HepG2 (cell line): Measurements from ENCODE around the gene GALNT10. TPM values are rescaled to one million over a fixed set of nuclear protein-coding genes. Genes with fewer than 3 reads are reported as not detected.

Source experiments
- NBN ChIP-seq: fragments of 450-650 bp; conservative IDR thresholded peaks from 2 replicates; pipeline ENCODE4 v1.6.1; 2017
- NCOA2 ChIP-seq: sonication (generic); formaldehyde crosslinking; IDR thresholded peaks from 2 replicates; pipeline ENCODE4 v1.8.0; 2022; ENCODE audit warnings: inconsistent platforms
- NFIC ChIP-seq: IDR thresholded peaks from 2 replicates; pipeline ENCODE4 v1.6.1; 2012; ENCODE audit warnings: mild to moderate bottlenecking, low read length, inconsistent platforms
- RBM22 ChIP-seq: fragments of 200-400 bp; formaldehyde crosslinking; optimal IDR thresholded peaks from 2 replicates; pipeline ENCODE3; 2017; ENCODE audit warnings: mild to moderate bottlenecking, low read length, moderate library complexity
- RFXAP ChIP-seq: sonication (generic); formaldehyde crosslinking; IDR thresholded peaks from 2 replicates; pipeline ENCODE4 v1.4.0; 2020; ENCODE audit warnings: missing genetic modification reagents, borderline replicate concordance
- SYNCRIP ChIP-seq: fragments of 200-400 bp; formaldehyde crosslinking; IDR thresholded peaks from 2 replicates; pipeline ENCODE4 v1.6.1; 2018; ENCODE audit warnings: mild to moderate bottlenecking, low read depth, low read length; ENCODE audit not compliant: insufficient read depth
- XRCC5 ChIP-seq: fragments of 200-400 bp; formaldehyde crosslinking; optimal IDR thresholded peaks from 2 replicates; pipeline ENCODE3; 2017; ENCODE audit warnings: mild to moderate bottlenecking, low read length
- ZBTB38 ChIP-seq: sonication (generic); formaldehyde crosslinking; IDR thresholded peaks from 2 replicates; pipeline ENCODE4 v1.5.1; 2020; ENCODE audit warnings: mild to moderate bottlenecking, missing genetic modification reagents
- ZMYM4 ChIP-seq: sonication (generic); formaldehyde crosslinking; IDR thresholded peaks from 2 replicates; pipeline ENCODE4 v1.8.1; 2023; ENCODE audit warnings: mild to moderate bottlenecking, missing genetic modification reagents
- ZNF263 ChIP-seq: sonication (generic); formaldehyde crosslinking; IDR thresholded peaks from 2 replicates; pipeline ENCODE4 v1.4.0; 2020; ENCODE audit warnings: missing genetic modification reagents
- ZNF280D ChIP-seq: sonication (generic); formaldehyde crosslinking; IDR thresholded peaks from 2 replicates; pipeline ENCODE4 v1.5.1; 2020; ENCODE audit warnings: mild to moderate bottlenecking, missing genetic modification reagents
- ZNF501 ChIP-seq: sonication (generic); formaldehyde crosslinking; IDR thresholded peaks from 2 replicates; pipeline ENCODE4 v1.5.1; 2020; ENCODE audit warnings: mild to moderate bottlenecking, moderate library complexity, missing genetic modification reagents
- ZNF607 ChIP-seq: sonication (generic); formaldehyde crosslinking; IDR thresholded peaks from 2 replicates; pipeline ENCODE4 v1.5.1; 2020; ENCODE audit warnings: missing genetic modification reagents, mild to moderate bottlenecking, borderline replicate concordance
- polyA plus RNA-seq, 8 experiments: library from polyadenylated mRNA; depleted of rRNA in 3 of 8; stranded (reverse) in 7 of 8; unstranded in 1 of 8; fragments of >200 nt; fragmentation: Illumina TruSeq in 4 of 8; extraction: Trizol in 4 of 8; gene quantifications; 2 replicates each; pipeline versions ENCODE4 v1.2.1 to v1.2.3, GENCODE V29; 2011 to 2016; ENCODE audit warnings: low read depth in 4 of 8, missing spikeins in 1 of 8, mixed read lengths in 1 of 8; ENCODE audit not compliant: insufficient read depth in 1 of 8
- total RNA-seq, 5 experiments: library from RNA; depleted of rRNA; stranded (reverse); fragments of >200 nt; fragmentation: Illumina TruSeq; extraction: Trizol; gene quantifications; 2 replicates each; pipeline ENCODE4 v1.2.3, GENCODE V29; 2016; ENCODE audit warnings: low read depth in 1 of 5
- TF ChIP-seq, protein P1 (sequence below): sonication (generic); formaldehyde crosslinking; IDR thresholded peaks from 2 replicates; pipeline ENCODE4 v1.4.0; 2020; ENCODE audit warnings: missing genetic modification reagents, mild to moderate bottlenecking, borderline replicate concordance
- TF ChIP-seq, protein P2 (sequence below): sonication (generic); formaldehyde crosslinking; IDR thresholded peaks from 2 replicates; pipeline ENCODE4 v1.8.0; 2022; ENCODE audit warnings: mild to moderate bottlenecking, missing genetic modification reagents; ENCODE audit not compliant: insufficient replicate concordance
- TF ChIP-seq, protein P3 (sequence below): sonication (generic); formaldehyde crosslinking; IDR thresholded peaks from 2 replicates; pipeline ENCODE4 v1.4.0; 2020; ENCODE audit warnings: missing genetic modification reagents; ENCODE audit errors: not compliant biosample characterization
- TF ChIP-seq, protein P4 (sequence below): IDR thresholded peaks from 2 replicates; pipeline ENCODE4 v1.6.1; 2012; ENCODE audit warnings: low read length, improper control_type of control experiment

GALNT10 gene
- total and polyA plus RNA-seq, 2 of the 13 experiments (the other 11 are each of a cell fraction or from before 2014, with no cell fraction given) = 8.1 to 11.2 TPM

- TF ChIP-seq, protein P1, sequence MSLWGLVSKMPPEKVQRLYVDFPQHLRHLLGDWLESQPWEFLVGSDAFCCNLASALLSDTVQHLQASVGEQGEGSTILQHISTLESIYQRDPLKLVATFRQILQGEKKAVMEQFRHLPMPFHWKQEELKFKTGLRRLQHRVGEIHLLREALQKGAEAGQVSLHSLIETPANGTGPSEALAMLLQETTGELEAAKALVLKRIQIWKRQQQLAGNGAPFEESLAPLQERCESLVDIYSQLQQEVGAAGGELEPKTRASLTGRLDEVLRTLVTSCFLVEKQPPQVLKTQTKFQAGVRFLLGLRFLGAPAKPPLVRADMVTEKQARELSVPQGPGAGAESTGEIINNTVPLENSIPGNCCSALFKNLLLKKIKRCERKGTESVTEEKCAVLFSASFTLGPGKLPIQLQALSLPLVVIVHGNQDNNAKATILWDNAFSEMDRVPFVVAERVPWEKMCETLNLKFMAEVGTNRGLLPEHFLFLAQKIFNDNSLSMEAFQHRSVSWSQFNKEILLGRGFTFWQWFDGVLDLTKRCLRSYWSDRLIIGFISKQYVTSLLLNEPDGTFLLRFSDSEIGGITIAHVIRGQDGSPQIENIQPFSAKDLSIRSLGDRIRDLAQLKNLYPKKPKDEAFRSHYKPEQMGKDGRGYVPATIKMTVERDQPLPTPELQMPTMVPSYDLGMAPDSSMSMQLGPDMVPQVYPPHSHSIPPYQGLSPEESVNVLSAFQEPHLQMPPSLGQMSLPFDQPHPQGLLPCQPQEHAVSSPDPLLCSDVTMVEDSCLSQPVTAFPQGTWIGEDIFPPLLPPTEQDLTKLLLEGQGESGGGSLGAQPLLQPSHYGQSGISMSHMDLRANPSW (CRISPR knock-in tag) = no peak
- TF ChIP-seq NFIC (no peak), RFXAP (0 out of 2 replicates have a peak, but pooled peaks have one; percentile 47), ZNF280D (no peak), ZBTB38 (CRISPR knock-in tag) (peak; percentile 18; the same call in 1 of the 2 replicates), ZNF501 (CRISPR knock-in tag) (peak; percentile 73; the same call in 1 of the 2 replicates), ZNF607 (CRISPR knock-in tag) (peak; percentile 31; the same call in 1 of the 2 replicates), SYNCRIP (no peak), NBN (no peak), NCOA2 (CRISPR knock-in tag) (no peak), ZNF263 (CRISPR knock-in tag) (no peak), XRCC5 (peak; percentile 34), ZMYM4 (no peak; the same call in 1 of the 2 replicates), RBM22 (peak; percentile 14)
- TF ChIP-seq, protein P2, sequence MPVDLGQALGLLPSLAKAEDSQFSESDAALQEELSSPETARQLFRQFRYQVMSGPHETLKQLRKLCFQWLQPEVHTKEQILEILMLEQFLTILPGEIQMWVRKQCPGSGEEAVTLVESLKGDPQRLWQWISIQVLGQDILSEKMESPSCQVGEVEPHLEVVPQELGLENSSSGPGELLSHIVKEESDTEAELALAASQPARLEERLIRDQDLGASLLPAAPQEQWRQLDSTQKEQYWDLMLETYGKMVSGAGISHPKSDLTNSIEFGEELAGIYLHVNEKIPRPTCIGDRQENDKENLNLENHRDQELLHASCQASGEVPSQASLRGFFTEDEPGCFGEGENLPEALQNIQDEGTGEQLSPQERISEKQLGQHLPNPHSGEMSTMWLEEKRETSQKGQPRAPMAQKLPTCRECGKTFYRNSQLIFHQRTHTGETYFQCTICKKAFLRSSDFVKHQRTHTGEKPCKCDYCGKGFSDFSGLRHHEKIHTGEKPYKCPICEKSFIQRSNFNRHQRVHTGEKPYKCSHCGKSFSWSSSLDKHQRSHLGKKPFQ (CRISPR knock-in tag) = no peak
- TF ChIP-seq, protein P3, sequence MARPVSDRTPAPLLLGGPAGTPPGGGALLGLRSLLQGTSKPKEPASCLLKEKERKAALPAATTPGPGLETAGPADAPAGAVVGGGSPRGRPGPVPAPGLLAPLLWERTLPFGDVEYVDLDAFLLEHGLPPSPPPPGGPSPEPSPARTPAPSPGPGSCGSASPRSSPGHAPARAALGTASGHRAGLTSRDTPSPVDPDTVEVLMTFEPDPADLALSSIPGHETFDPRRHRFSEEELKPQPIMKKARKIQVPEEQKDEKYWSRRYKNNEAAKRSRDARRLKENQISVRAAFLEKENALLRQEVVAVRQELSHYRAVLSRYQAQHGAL (CRISPR knock-in tag) = no peak
- TF ChIP-seq, protein P4, sequence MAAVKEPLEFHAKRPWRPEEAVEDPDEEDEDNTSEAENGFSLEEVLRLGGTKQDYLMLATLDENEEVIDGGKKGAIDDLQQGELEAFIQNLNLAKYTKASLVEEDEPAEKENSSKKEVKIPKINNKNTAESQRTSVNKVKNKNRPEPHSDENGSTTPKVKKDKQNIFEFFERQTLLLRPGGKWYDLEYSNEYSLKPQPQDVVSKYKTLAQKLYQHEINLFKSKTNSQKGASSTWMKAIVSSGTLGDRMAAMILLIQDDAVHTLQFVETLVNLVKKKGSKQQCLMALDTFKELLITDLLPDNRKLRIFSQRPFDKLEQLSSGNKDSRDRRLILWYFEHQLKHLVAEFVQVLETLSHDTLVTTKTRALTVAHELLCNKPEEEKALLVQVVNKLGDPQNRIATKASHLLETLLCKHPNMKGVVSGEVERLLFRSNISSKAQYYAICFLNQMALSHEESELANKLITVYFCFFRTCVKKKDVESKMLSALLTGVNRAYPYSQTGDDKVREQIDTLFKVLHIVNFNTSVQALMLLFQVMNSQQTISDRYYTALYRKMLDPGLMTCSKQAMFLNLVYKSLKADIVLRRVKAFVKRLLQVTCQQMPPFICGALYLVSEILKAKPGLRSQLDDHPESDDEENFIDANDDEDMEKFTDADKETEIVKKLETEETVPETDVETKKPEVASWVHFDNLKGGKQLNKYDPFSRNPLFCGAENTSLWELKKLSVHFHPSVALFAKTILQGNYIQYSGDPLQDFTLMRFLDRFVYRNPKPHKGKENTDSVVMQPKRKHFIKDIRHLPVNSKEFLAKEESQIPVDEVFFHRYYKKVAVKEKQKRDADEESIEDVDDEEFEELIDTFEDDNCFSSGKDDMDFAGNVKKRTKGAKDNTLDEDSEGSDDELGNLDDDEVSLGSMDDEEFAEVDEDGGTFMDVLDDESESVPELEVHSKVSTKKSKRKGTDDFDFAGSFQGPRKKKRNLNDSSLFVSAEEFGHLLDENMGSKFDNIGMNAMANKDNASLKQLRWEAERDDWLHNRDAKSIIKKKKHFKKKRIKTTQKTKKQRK = no peak
Observed at GRCh38 chr5:154405078-154405792, 214.7 kb downstream of the GALNT10 start (continued).
